Activated CD8-positive, alpha-beta memory T cell treated with anti-CD3 and anti-CD28 coated beads for 1 hour (primary cell): ENCODE data around the gene COQ5.
"Not testable (repeated sequence)": the region's sequence is repeated elsewhere in the genome, so short reads cannot be mapped to it uniquely, and the experiment has no call there.

Experiments
- DNase-seq, 2 donors: peaks; one replicate each; pipeline ENCODE4 v3.0.0-alpha.2; 2020; ENCODE audit warnings: low read depth in 1 of 2; ENCODE audit errors: extremely low read depth in 1 of 2

COQ5 gene

GRCh38 chr12:120529641-120530417 is 871 bp upstream of the COQ5 start:
- no peak for DNase-seq

GRCh38 chr12:120522568-120522967 is 6.4 kb downstream of the COQ5 start:
- DNase-seq: no peak

DNA sequence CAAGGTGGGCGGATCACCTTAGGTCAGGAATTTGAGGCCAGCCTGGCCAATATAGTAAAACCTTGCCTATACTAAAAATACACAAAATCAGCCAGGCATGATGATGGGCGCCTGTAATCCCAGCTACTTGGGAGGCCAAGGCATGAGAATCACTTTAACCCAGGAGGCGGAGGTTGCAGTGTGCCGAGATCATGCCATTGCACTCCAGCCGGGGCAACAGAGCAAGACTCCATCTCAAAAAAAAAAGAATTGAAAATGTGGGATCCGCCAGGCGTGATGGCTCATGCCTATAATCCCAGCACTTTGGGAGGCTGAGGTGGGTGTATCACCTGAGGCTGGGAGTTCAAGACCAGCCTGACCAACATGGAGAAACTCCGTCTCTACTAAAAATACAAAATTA is 9.6 kb downstream of the COQ5 start:
- not testable (repeated sequence) for DNase-seq

DNA sequence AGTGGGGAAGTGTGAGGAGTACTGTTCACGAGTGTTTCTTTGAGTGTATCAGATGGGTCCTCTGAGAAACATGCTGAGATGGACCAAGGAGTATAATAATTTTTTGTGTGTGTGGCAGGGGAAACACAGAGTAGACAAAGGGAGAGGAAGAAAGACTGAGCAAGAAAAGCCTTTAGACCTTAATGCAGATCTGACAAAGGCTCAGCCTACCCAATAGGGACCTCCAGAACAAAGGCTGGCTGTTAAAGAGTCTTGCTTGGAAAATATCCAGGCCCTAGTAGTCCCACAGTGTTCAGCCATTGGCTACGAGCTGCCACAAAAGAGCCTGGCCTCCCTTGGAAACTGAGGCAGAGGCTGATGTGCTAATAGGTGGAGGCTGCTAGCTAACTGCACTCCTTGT is 13.5 kb downstream of the COQ5 start:
- no peak for DNase-seq

DNA sequence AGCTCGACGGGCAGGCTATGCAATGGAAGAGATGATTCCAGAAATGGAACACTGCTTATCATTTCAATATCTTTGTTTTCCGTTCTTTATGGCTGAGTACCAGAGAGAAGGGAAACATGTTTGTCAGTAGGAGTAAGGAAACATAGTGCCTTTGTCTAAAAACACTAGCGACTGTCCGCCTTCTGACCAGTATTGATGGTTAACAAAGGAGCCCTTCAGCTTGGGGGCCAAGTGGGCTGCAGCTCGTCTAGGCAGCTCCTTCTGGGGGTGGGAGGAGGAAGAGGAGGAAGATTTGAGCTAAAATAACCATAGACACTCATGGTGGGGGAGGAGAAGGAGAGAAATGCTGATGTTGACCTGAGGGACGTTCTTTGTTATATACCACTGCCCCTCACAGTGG is 15.0 kb downstream of the COQ5 start:
- no peak for DNase-seq

DNA sequence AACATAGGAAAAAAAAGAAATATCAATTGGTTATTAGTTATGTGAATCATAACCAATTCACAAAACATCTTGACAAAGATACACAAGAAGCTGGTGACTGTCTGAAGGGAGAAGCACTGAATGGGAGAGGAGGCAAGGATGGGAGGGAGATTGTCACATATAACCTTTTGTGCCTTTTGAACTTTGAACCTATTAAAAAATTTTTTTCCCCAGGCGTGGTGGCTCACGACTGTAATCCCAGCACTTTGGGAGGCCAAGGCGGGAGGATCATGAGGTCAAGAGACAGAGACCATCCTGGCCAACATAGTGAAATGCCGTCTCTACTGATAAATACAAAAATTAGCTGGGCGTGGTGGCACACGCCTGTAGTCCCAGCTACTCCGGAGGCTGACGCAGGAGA is 20.4 kb downstream of the COQ5 start:
- no peak for DNase-seq

DNA sequence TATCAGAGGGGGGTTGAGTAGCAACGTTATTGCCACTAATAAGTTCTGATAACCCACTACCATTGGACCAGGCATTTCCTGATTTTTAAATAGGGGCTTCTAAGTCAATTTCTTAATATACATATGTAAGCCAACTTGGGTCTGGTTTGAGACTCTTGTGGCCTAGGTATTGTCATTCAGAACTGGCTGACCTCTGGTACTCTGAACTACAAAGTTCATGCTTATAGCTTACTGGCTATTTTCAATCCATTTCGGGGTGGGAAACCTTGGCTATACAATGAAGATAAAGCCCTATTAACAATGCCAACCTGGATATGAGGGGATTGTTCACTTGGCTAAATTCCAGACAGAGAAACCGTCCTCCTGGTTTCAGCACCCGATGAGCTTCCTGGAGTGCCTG is 24.4 kb downstream of the COQ5 start:
- DNase-seq: no peak

GRCh38 chr12:120500581-120500980 is 28.4 kb downstream of the COQ5 start:
- DNase-seq: no peak

GRCh38 chr12:120498870-120499515 is 30.0 kb downstream of the COQ5 start:
- DNase-seq: no peak

DNA sequence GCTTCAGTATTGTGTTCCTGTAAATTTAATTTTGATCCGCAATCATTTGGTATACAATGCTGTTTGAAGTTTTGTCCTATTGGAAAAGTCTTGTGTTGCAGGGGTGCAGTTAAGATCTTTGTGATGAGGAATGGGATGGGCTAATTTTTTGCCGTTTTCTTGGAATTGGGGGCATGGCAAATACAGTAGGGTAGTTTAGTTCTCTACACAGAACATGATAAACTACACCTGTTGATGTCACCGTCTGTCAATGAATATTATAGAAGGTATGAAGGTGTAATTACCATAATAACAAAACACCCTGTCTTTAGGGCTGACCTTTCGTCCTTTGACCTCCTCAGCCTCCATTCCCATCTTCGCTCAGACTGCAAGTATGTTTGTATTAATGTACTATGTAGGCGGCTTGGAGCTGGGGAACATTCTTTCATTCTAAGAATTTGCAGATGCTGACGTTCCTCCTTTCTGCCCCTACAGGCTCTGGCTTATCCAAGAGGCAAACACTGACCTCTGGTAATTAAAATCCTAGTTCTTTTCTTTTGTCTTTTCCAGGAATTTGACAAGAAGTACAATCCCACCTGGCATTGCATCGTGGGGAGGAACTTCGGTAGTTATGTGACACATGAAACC is 31.3 kb downstream of the COQ5 start:
- no peak for DNase-seq

- DNase-seq: peak; percentile 16 to 33
Measured at GRCh38 chr12:120496413-120497340, 32.3 kb downstream of the COQ5 start.

GRCh38 chr12:120495731-120496412 is 33.1 kb downstream of the COQ5 start, which contains the start of gene DYNLL1:
TSS of gene DYNLL1 (plus strand) at chr12:120496113. CDS start at chr12:120496422, 309 bp downstream.
- peak; percentile 91 to 95 for DNase-seq

- no peak for DNase-seq
Measured at GRCh38 chr12:120495186-120495730, 33.7 kb downstream of the COQ5 start.

DNA sequence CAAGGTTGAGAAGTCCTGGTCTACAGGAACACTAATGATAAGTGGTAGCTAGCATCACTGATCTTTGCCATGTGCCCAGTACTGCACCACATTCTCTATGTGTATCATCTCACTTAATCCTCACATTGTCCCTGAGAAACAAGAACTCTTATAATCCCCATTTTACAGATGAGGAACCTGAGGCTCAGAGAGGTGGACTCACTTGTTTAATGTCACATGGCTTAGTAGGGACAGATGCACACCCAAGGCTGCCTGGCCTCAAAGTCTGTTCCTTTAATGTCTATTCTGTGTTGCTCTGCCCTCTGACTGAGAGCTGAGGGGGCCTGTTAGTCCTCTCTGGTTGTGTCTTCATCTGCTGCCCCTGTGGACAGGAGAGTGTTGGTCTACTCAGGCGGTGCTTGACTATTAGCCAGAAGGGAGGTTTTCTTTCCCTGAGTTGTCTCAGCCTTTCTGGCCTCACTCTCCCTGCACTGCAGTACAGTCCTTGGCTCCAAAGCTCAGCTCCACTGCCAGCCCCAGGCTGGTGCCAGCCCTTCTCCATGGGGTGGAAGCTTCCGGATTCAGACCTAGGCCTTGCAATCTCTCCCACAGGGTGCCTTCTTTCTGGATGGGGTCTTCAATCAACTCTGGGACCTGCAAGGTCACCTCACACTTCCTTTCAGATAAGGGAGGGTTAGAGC is 38.0 kb downstream of the COQ5 start:
- DNase-seq: no peak

DNA sequence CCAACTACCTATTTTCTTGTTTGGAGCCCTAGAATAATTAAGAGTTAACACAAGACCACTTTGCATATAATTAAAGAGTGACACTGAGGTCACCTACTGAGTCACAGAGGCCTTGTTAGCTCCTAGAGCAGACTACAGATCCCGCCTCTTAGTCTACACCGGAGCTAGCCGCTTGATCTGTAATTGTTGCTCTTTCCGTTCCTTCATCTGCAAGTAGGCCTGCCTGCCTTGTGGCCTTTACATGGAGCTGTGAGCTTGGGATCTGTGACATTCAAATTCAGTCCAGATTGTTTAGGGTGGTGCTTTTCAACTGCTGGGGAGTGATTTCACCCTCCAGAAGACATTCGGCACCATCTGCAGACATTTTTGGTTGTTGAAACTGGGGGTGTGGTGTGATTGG is 38.6 kb downstream of the COQ5 start:
- no peak for DNase-seq

DNA sequence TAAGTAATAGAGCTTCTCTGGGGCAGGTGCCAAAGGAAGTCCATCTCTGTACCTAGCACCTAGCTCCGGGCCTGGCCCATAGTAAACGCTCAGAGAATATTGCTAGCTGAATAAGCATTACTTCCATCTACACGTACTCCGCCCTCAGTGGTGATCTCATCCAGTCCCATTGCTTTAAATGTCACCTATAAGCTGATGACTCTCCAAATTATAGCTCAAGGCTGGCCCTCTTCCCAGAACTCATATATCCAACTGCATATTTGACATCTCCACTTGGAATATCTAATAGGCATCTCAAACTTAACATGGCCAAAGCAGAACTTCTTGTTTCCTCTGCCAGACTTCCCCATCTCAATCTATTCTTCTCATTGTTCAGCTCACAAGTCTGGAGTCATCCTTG is 39.9 kb downstream of the COQ5 start:
- no peak for DNase-seq

- DNase-seq: no peak
Measured at GRCh38 chr12:120488057-120488640, 40.8 kb downstream of the COQ5 start.

DNA sequence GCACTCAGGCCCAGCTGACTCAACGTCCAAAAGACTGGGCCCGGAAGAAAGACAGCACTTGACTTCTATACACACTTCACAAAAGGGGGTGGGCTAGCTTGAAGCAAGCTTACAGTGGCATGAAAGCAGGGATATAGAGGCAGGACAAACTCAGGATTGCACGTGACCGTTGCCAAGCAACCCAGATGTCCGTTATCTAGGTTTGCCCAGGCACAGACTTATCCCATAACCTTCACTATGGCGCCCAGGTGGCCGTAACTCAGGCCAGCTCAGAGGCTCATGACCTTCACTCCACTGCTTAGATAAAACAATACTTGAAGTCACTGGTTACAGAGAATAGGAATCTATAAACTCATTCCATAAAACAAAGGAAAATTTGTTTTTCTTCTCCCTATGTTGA is 41.4 kb downstream of the COQ5 start:
- not testable (repeated sequence) for DNase-seq
